SK-N-SH (cell line): ENCODE measurements around the gene ARHGAP26. TPM values are rescaled to one million over a fixed set of nuclear protein-coding genes. Genes with fewer than 3 reads are reported as not detected.

Experiments used
- CTCF ChIA-PET: fragments of 300-600, 350-600 bp; formaldehyde crosslinking; extraction: SDS; loops from one replicate; lab custom pipeline; 2021; lab: Yijun Ruan, JAX
- POLR2A ChIA-PET: fragments of 350-600 bp; sonication (Branson Sonifier 250); formaldehyde crosslinking; extraction: SDS; loops from one replicate; lab custom pipeline; 2020; ENCODE audit warnings: antibody characterized with exemption, inconsistent platforms; lab: Yijun Ruan, JAX
- DNase-seq: peaks from one replicate; pipeline ENCODE4 v3.0.0; 2012
- H2AFZ ChIP-seq: fragments of 200-600 bp; sonication (generic); 2 replicates; pipeline ENCODE4 v1.8.1; 2016; ENCODE audit warnings: antibody characterized with exemption, mild to moderate bottlenecking, low read depth
- H3F3A ChIP-seq: fragments of 200-600 bp; sonication (generic); replicated peaks from 2 replicates; pipeline ENCODE3; 2016; ENCODE audit warnings: antibody characterized with exemption, mild to moderate bottlenecking; ENCODE audit not compliant: insufficient read depth
- H3K27ac ChIP-seq, 2 experiments: fragments of 200-500 bp in 1 of 2; fragments of 200-600 bp in 1 of 2; sonication (Bioruptor generic) in 1 of 2; sonication (generic), shearing (Covaris generic) in 1 of 2; 2 replicates each; pipeline versions ENCODE4 v1.5.1 to v1.6.1; 2014 to 2016; ENCODE audit warnings: low read depth in 2 of 2, inconsistent platforms in 1 of 2, low read length in 1 of 2, mild to moderate bottlenecking in 1 of 2, mixed read lengths in 1 of 2
- H3K27me3 ChIP-seq: fragments of 200-600 bp; sonication (generic), shearing (Covaris generic); 2 replicates; pipeline ENCODE4 v1.6.1; 2016; ENCODE audit warnings: mixed run types; ENCODE audit not compliant: insufficient read depth
- H3K36me3 ChIP-seq, 2 experiments: fragments of 200-500 bp in 1 of 2; fragments of 200-600 bp in 1 of 2; sonication (Bioruptor generic) in 1 of 2; sonication (generic) in 1 of 2; replicated peaks in 1 of 2; 2 replicates each; pipeline versions ENCODE3 to v1.5.1; 2014 to 2016; ENCODE audit warnings: low read length in 1 of 2, mild to moderate bottlenecking in 1 of 2; ENCODE audit not compliant: insufficient read depth in 2 of 2, control insufficient read depth in 1 of 2
- H3K4me1 ChIP-seq, 2 experiments: fragments of 200-500 bp in 1 of 2; fragments of 200-600 bp in 1 of 2; sonication (Bioruptor generic) in 1 of 2; sonication (generic), shearing (Covaris generic) in 1 of 2; 2 replicates each; pipeline versions ENCODE4 v1.5.1 to v1.6.1; 2014 to 2016; ENCODE audit warnings: low read depth in 1 of 2, low read length in 1 of 2, mixed run types in 1 of 2; ENCODE audit not compliant: insufficient read depth in 2 of 2, control insufficient read depth in 1 of 2
- H3K4me2 ChIP-seq: fragments of 200-600 bp; sonication (generic), shearing (Covaris generic); 2 replicates; pipeline ENCODE4 v1.6.1; 2017; ENCODE audit warnings: mixed run types
- H3K4me3 ChIP-seq, 2 experiments: fragments of 200-500 bp in 1 of 2; fragments of 200-600 bp in 1 of 2; sonication (Bioruptor generic) in 1 of 2; sonication (generic), shearing (Covaris generic) in 1 of 2; 2 replicates each; pipeline versions ENCODE4 v1.5.1 to v1.8.1; 2014 to 2016; ENCODE audit warnings: low read depth in 2 of 2, inconsistent platforms in 1 of 2, low read length in 1 of 2, mild to moderate bottlenecking in 1 of 2, mixed read lengths in 1 of 2, moderate library complexity in 1 of 2
- H3K79me2 ChIP-seq: fragments of 200-600 bp; sonication (generic); 2 replicates; pipeline ENCODE4 v1.8.1; 2017; ENCODE audit warnings: mild to moderate bottlenecking; ENCODE audit not compliant: insufficient read depth
- H3K9ac ChIP-seq: fragments of 200-600 bp; sonication (generic); 2 replicates; pipeline ENCODE4 v1.6.1; 2017; ENCODE audit warnings: mixed run types
- H3K9me2 ChIP-seq: fragments of 200-600 bp; sonication (generic); 2 replicates; pipeline ENCODE4 v1.6.1; 2017; ENCODE audit warnings: mixed run types
- H3K9me3 ChIP-seq: fragments of 200-600 bp; sonication (generic); 2 replicates; pipeline ENCODE4 v1.6.1; 2017; ENCODE audit warnings: mixed run types, mild to moderate bottlenecking, moderate library complexity
- H4K20me1 ChIP-seq: fragments of 200-600 bp; sonication (generic); 2 replicates; pipeline ENCODE4 v1.6.1; 2017; ENCODE audit warnings: mild to moderate bottlenecking, mixed run types; ENCODE audit not compliant: insufficient read depth
- CHD2 ChIP-seq: fragments of 150-350 bp; IDR thresholded peaks from 2 replicates; pipeline ENCODE4 v1.6.1; 2018; ENCODE audit warnings: low read length; ENCODE audit not compliant: partially characterized antibody
- ELF1 ChIP-seq: IDR thresholded peaks from 2 replicates; pipeline ENCODE4 v1.4.0; 2012
- EP300 ChIP-seq, 2 experiments: IDR thresholded peaks; 2 replicates each; pipeline versions ENCODE4 v1.4.0 to v1.6.1; 2012; ENCODE audit warnings: borderline replicate concordance in 1 of 2, low read depth in 1 of 2, low read length in 1 of 2
- EZH2phosphoT487 ChIP-seq: fragments of 200-600 bp; sonication (generic); IDR thresholded peaks from 2 replicates; pipeline ENCODE4 v1.6.1; 2017; ENCODE audit warnings: low read depth, mixed run types, mild to moderate bottlenecking, antibody characterized with exemption, moderate library complexity, borderline replicate concordance
- FOSL2 ChIP-seq: IDR thresholded peaks from 2 replicates; pipeline ENCODE4 v1.4.0; 2012; ENCODE audit warnings: low read depth, mild to moderate bottlenecking, moderate library complexity, borderline replicate concordance
- FOXJ3 ChIP-seq: sonication (generic); formaldehyde crosslinking; IDR thresholded peaks from 2 replicates; pipeline ENCODE4 v1.5.1; 2020; ENCODE audit warnings: mild to moderate bottlenecking, missing genetic modification reagents
- FOXM1 ChIP-seq: IDR thresholded peaks from 2 replicates; pipeline ENCODE4 v1.4.0; 2012; ENCODE audit warnings: low read depth, mild to moderate bottlenecking
- GATA2 ChIP-seq: sonication (generic); formaldehyde crosslinking; IDR thresholded peaks from 2 replicates; pipeline ENCODE4 v1.5.0; 2020; ENCODE audit warnings: mild to moderate bottlenecking, missing genetic modification reagents
- JUND ChIP-seq: IDR thresholded peaks from 2 replicates; pipeline ENCODE4 v1.4.0; 2012
- MEF2A ChIP-seq: IDR thresholded peaks from 2 replicates; pipeline ENCODE4 v1.4.0; 2012; ENCODE audit warnings: low read depth, borderline replicate concordance
- MXI1 ChIP-seq: IDR thresholded peaks from 2 replicates; pipeline ENCODE4 v1.6.1; 2012; ENCODE audit warnings: mild to moderate bottlenecking, low read depth, low read length, improper control_type of control experiment
- RAD21 ChIP-seq: IDR thresholded peaks from 2 replicates; pipeline ENCODE4 v1.6.1; 2012; ENCODE audit warnings: mild to moderate bottlenecking, low read length
- RCOR1 ChIP-seq: fragments of 150-350 bp; IDR thresholded peaks from 2 replicates; pipeline ENCODE4 v1.6.1; 2017; ENCODE audit warnings: antibody characterized with exemption, low read length
- RXRA ChIP-seq: IDR thresholded peaks from 2 replicates; pipeline ENCODE4 v1.4.0; 2012; ENCODE audit warnings: low read depth, mild to moderate bottlenecking, borderline replicate concordance
- SIN3A ChIP-seq: IDR thresholded peaks from 2 replicates; pipeline ENCODE4 v1.6.1; 2012; ENCODE audit warnings: low read depth, mild to moderate bottlenecking, low read length, moderate library complexity, borderline replicate concordance
- TAF1 ChIP-seq: IDR thresholded peaks from 2 replicates; pipeline ENCODE4 v1.6.1; 2012; ENCODE audit warnings: low read depth, mild to moderate bottlenecking, low read length, moderate library complexity, borderline replicate concordance
- TCF12 ChIP-seq: IDR thresholded peaks from 2 replicates; pipeline ENCODE4 v1.4.0; 2012
- TEAD4 ChIP-seq: IDR thresholded peaks from 2 replicates; pipeline ENCODE4 v1.4.0; 2012; ENCODE audit warnings: mild to moderate bottlenecking, borderline replicate concordance; ENCODE audit not compliant: insufficient read depth
- YY1 ChIP-seq: IDR thresholded peaks from 2 replicates; pipeline ENCODE4 v1.4.0; 2012; ENCODE audit warnings: low read depth, mild to moderate bottlenecking
- WGBS: methylation state at CpG from one replicate; pipeline ENCODE4 v1.1.6; 2017; ENCODE audit warnings: low lambda C conversion rate; 5-methylcytosine and 5-hydroxymethylcytosine counted together
- polyA plus RNA-seq, 3 experiments: library from polyadenylated mRNA; depleted of rRNA; stranded (reverse); fragments of >200 nt; gene quantifications; 2 replicates each; pipeline ENCODE4 v1.2.3, GENCODE V29; 2012
- TF ChIP-seq, protein P1 (sequence below): fragments of 200-600 bp; sonication (generic); IDR thresholded peaks from 2 replicates; pipeline ENCODE4 v1.6.1; 2017; ENCODE audit warnings: antibody characterized with exemption, mild to moderate bottlenecking, moderate library complexity
- TF ChIP-seq, protein P2 (sequence below): IDR thresholded peaks from 2 replicates; pipeline ENCODE4 v1.4.0; 2012; ENCODE audit warnings: low read depth
- TF ChIP-seq, protein P3 (sequence below): IDR thresholded peaks from 2 replicates; pipeline ENCODE4 v1.6.1; 2012; ENCODE audit warnings: mild to moderate bottlenecking, low read depth, low read length, moderate library complexity
- TF ChIP-seq, protein P4 (sequence below): fragments of 150-350 bp; IDR thresholded peaks from 2 replicates; pipeline ENCODE4 v1.6.1; 2016; ENCODE audit warnings: mild to moderate bottlenecking, low read depth, low read length

ARHGAP26 gene
- polyA plus RNA-seq, 1 of the 3 experiments (the other 2 are of a cell fraction), result 6.1 TPM

DNA sequence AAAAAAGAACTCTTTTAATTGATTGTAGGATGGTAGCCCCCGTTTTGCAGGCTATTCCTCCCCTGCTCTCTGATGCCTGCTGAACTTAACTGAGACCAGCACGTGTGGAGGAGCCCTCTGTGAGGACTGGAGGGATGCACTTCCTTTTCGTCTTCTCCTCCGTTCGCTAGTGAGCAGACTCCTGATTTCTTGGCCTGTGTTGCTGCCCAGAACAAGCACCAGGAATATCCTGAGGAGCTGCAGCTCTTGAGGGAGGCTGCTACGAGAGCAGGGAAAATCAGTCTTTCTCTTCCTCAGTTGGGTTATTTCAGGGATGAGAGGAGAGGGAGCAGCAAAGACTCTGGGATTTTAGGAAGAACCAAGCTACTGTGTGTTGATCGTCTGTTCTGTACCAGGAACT lies 74.7 kb downstream of the ARHGAP26 start:
- ChIA-PET POLR2A (no interaction called here), CTCF (interaction anchor here (1.1 to 3.8 kb wide), 10 partner anchors 16 to 146 kb away, joined by 3 to 25 read pairs (median 6); partner anchors contain the start of gene ARHGAP26)
- H3K9me3 ChIP-seq, result no peaks in the 10 kb centered on the region
- H3K4me3 ChIP-seq, result no peak overlapping the region
- no peaks in the 10 kb centered on the region for H3K36me3 ChIP-seq
- no peaks in the 10 kb centered on the region for H4K20me1 ChIP-seq
- H3K4me2 ChIP-seq, result no peak overlapping the region
- no peak for TF ChIP-seq RCOR1
- TF ChIP-seq, protein P1, sequence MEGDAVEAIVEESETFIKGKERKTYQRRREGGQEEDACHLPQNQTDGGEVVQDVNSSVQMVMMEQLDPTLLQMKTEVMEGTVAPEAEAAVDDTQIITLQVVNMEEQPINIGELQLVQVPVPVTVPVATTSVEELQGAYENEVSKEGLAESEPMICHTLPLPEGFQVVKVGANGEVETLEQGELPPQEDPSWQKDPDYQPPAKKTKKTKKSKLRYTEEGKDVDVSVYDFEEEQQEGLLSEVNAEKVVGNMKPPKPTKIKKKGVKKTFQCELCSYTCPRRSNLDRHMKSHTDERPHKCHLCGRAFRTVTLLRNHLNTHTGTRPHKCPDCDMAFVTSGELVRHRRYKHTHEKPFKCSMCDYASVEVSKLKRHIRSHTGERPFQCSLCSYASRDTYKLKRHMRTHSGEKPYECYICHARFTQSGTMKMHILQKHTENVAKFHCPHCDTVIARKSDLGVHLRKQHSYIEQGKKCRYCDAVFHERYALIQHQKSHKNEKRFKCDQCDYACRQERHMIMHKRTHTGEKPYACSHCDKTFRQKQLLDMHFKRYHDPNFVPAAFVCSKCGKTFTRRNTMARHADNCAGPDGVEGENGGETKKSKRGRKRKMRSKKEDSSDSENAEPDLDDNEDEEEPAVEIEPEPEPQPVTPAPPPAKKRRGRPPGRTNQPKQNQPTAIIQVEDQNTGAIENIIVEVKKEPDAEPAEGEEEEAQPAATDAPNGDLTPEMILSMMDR, result no peak
- no peak for TF ChIP-seq ELF1
- TF ChIP-seq EZH2phosphoT487, result no peak
- no peak for TF ChIP-seq TCF12
- TF ChIP-seq GATA2 (CRISPR knock-in tag), result no peak
- TF ChIP-seq SIN3A, result no peak
- no peak for TF ChIP-seq MXI1
- no peak for TF ChIP-seq FOSL2
- TF ChIP-seq CHD2, result no peak
- no peak for TF ChIP-seq JUND
- no peak for TF ChIP-seq EP300 (IDR thresholded peaks at IDR 0.05; ENCODE audit: borderline replicate concordance in 1 of 2, low read depth in 1 of 2, low read length in 1 of 2)
- TF ChIP-seq TAF1, result no peak
- TF ChIP-seq, protein P2, sequence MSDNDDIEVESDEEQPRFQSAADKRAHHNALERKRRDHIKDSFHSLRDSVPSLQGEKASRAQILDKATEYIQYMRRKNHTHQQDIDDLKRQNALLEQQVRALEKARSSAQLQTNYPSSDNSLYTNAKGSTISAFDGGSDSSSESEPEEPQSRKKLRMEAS, result no peak
- H3K79me2 ChIP-seq, result no peaks in the 10 kb centered on the region
- H3F3A ChIP-seq, result peaks cover 9% of the 10 kb centered on the region
- peaks cover 9 to 49% of the 10 kb centered on the region in 2 experiments for H3K4me1 ChIP-seq
- DNase-seq, result no peak
- no peak overlapping the region for H2AFZ ChIP-seq
- no peaks in the 10 kb centered on the region for H3K9me2 ChIP-seq
- H3K9ac ChIP-seq, result no peak overlapping the region
- H3K27me3 ChIP-seq, result no peaks in the 10 kb centered on the region
- 90% methylated on average over 7 of the region's 7 CpGs for WGBS
- H3K27ac ChIP-seq, result peak overlapping the region in 1 of 2 experiments; percentile 93; a peak in 2 of 4 replicates

DNA sequence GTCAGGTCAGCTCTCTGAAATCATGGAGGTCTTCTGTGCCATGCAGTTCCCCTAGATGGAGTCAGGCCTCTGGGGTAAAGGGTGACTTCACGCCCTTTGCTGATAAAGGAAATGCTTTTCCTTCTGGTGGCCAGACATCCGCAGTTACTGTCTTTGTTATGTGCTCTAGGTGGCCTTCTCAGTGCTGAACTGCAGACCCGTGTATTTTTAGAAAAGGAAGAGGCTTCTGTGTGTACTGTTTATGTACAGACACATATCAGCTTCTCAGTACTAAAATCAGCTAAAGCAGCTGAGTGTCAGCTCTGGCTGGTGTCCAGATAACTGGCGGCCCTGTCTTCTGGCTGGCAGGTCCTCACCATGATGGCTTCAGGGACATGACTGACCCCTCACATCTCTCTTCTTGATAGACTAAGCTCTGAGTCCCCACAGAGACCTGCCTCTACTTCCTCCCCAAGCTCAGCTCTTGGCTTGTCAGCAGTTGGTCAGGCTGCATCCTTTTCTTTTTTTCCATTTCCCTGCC lies 75.3 kb downstream of the ARHGAP26 start:
- Histone ChIP-seq H3K36me3 (no peaks in the 10 kb centered on the region), H3F3A (peaks cover 9% of the 10 kb centered on the region), H3K79me2 (no peaks in the 10 kb centered on the region), H3K27ac (peak overlapping the region in 1 of 2 experiments; percentile 93; a peak in 2 of 4 replicates), H3K9me2 (no peaks in the 10 kb centered on the region), H3K27me3 (no peaks in the 10 kb centered on the region), H2AFZ (no peak overlapping the region), H3K4me2 (no peak overlapping the region), H3K9me3 (no peaks in the 10 kb centered on the region), H3K4me1 (peaks cover 9 to 49% of the 10 kb centered on the region in 2 experiments), H4K20me1 (no peaks in the 10 kb centered on the region), H3K9ac (no peak overlapping the region), H3K4me3 (no peak overlapping the region)
- ChIA-PET CTCF (interaction anchor here (0.6 to 3.8 kb wide), 10 partner anchors 15 to 459 kb away, joined by 3 to 25 read pairs (median 6); partner anchors contain the start of gene ARHGAP26), POLR2A (no interaction called here)
- WGBS, result 60% methylated on average over 4 of the region's 4 CpGs
- DNase-seq, result peak; percentile 45
- peak; percentile 27; the same call in 1 of the 2 replicates for TF ChIP-seq RAD21
- TF ChIP-seq YY1, result no peak
- TF ChIP-seq MEF2A, result no peak
- TF ChIP-seq TEAD4, result no peak
- no peak for TF ChIP-seq JUND
- TF ChIP-seq SIN3A, result no peak
- TF ChIP-seq RXRA, result no peak
- no peak for TF ChIP-seq FOSL2
- TF ChIP-seq, protein P3, sequence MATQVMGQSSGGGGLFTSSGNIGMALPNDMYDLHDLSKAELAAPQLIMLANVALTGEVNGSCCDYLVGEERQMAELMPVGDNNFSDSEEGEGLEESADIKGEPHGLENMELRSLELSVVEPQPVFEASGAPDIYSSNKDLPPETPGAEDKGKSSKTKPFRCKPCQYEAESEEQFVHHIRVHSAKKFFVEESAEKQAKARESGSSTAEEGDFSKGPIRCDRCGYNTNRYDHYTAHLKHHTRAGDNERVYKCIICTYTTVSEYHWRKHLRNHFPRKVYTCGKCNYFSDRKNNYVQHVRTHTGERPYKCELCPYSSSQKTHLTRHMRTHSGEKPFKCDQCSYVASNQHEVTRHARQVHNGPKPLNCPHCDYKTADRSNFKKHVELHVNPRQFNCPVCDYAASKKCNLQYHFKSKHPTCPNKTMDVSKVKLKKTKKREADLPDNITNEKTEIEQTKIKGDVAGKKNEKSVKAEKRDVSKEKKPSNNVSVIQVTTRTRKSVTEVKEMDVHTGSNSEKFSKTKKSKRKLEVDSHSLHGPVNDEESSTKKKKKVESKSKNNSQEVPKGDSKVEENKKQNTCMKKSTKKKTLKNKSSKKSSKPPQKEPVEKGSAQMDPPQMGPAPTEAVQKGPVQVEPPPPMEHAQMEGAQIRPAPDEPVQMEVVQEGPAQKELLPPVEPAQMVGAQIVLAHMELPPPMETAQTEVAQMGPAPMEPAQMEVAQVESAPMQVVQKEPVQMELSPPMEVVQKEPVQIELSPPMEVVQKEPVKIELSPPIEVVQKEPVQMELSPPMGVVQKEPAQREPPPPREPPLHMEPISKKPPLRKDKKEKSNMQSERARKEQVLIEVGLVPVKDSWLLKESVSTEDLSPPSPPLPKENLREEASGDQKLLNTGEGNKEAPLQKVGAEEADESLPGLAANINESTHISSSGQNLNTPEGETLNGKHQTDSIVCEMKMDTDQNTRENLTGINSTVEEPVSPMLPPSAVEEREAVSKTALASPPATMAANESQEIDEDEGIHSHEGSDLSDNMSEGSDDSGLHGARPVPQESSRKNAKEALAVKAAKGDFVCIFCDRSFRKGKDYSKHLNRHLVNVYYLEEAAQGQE, result no peak
- TF ChIP-seq FOXJ3 (CRISPR knock-in tag), result 0 out of 2 replicates have a peak, but pooled peaks have one; percentile 37
- TF ChIP-seq FOXM1, result no peak
- TF ChIP-seq, protein P4, sequence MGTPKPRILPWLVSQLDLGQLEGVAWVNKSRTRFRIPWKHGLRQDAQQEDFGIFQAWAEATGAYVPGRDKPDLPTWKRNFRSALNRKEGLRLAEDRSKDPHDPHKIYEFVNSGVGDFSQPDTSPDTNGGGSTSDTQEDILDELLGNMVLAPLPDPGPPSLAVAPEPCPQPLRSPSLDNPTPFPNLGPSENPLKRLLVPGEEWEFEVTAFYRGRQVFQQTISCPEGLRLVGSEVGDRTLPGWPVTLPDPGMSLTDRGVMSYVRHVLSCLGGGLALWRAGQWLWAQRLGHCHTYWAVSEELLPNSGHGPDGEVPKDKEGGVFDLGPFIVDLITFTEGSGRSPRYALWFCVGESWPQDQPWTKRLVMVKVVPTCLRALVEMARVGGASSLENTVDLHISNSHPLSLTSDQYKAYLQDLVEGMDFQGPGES, result no peak
